Retinal pigment epithelial cell (primary cell): ENCODE measurements around the gene RIN2.

Source experiments
- DNase-seq: peaks from one replicate; pipeline ENCODE4 v3.0.0-alpha.2; 2010; ENCODE audit warnings: low read depth
- H3K4me3 ChIP-seq: 2 replicates; pipeline ENCODE4 v1.5.1; 2011; ENCODE audit warnings: mild to moderate bottlenecking, low read length, control low read depth, moderate library complexity
- CTCF ChIP-seq: conservative IDR thresholded peaks from 2 replicates; pipeline ENCODE4 v1.5.1; 2011; ENCODE audit warnings: low read depth, low read length, control low read depth, inconsistent platforms

Gene RIN2

GRCh38 chr20:19725814-19726525 lies 32.1 kb upstream of the RIN2 start:
- no peak for DNase-seq
- no peak overlapping the region for H3K4me3 ChIP-seq
- no peak for TF ChIP-seq CTCF

GRCh38 chr20:19727251-19727847 lies 30.7 kb upstream of the RIN2 start:
- no peak for DNase-seq
- no peak overlapping the region for H3K4me3 ChIP-seq
- no peak for TF ChIP-seq CTCF

- DNase-seq, result no peak
- TF ChIP-seq CTCF, result no peak
- no peak overlapping the region for H3K4me3 ChIP-seq
These were observed 28.4 kb upstream of the RIN2 start for GRCh38 chr20:19729672-19730071.

GRCh38 chr20:19730706-19731105 lies 27.4 kb upstream of the RIN2 start:
- no peak for TF ChIP-seq CTCF
- no peak for DNase-seq
- no peak overlapping the region for H3K4me3 ChIP-seq

- TF ChIP-seq CTCF, result no peak
- no peak for DNase-seq
- H3K4me3 ChIP-seq, result no peak overlapping the region
These were observed 23.2 kb upstream of the RIN2 start for GRCh38 chr20:19734811-19735210.

- TF ChIP-seq CTCF, result no peak
- DNase-seq, result peak; percentile 31
- no peak overlapping the region for H3K4me3 ChIP-seq
These were observed 22.6 kb upstream of the RIN2 start for GRCh38 chr20:19735446-19735845.

- DNase-seq, result no peak
- TF ChIP-seq CTCF, result no peak
- no peak overlapping the region for H3K4me3 ChIP-seq
These were observed 21.0 kb upstream of the RIN2 start for GRCh38 chr20:19737025-19737424.
